Stimulated activated CD8-positive, alpha-beta memory T cell treated with anti-CD3 and anti-CD28 coated beads, Interleukin-15, amount 100 ng/mL, for 48 hours (primary cell): ENCODE data around the gene PAIP2B.
"Not testable (repeated sequence)": the region's sequence is repeated elsewhere in the genome, so short reads cannot be mapped to it uniquely, and the experiment has no call there.

ENCODE experiments used
- DNase-seq, 2 donors: peaks; one replicate each; pipeline ENCODE4 v3.0.0-alpha.2; 2020; ENCODE audit warnings: low read depth in 2 of 2

The PAIP2B gene

GRCh38 chr2:71226965-71227560, at the start of gene PAIP2B:
TSS of gene PAIP2B (minus strand) at chr2:71227103. CDS start at chr2:71202589, 24,514 bp downstream.
- DNase-seq: peak; percentile 95

- DNase-seq: no peak
Measured at GRCh38 chr2:71275939-71276310, 49.0 kb upstream of the PAIP2B start.

GRCh38 chr2:71269511-71270090, 42.7 kb upstream of the PAIP2B start:
- DNase-seq: no peak

- DNase-seq: no peak
Measured at GRCh38 chr2:71263386-71263785, 36.5 kb upstream of the PAIP2B start.

GRCh38 chr2:71261534-71261933, 34.6 kb upstream of the PAIP2B start:
- DNase-seq: no peak

- DNase-seq: no peak
Measured at GRCh38 chr2:71256421-71256820, 29.5 kb upstream of the PAIP2B start.

- DNase-seq: no peak
Measured at GRCh38 chr2:71254776-71255175, 27.9 kb upstream of the PAIP2B start.

GRCh38 chr2:71254078-71254477, 27.2 kb upstream of the PAIP2B start:
- no peak for DNase-seq

GRCh38 chr2:71253476-71253875, 26.6 kb upstream of the PAIP2B start:
- no peak for DNase-seq

- DNase-seq: no peak
Measured at GRCh38 chr2:71252862-71253261, 26.0 kb upstream of the PAIP2B start.

- DNase-seq: no peak
Measured at GRCh38 chr2:71250935-71251334, 24.0 kb upstream of the PAIP2B start.

- no peak for DNase-seq
Measured at GRCh38 chr2:71244302-71244660, 17.4 kb upstream of the PAIP2B start.

- no peak for DNase-seq
Measured at GRCh38 chr2:71243634-71244301, 16.9 kb upstream of the PAIP2B start.

GRCh38 chr2:71240794-71241193, 13.9 kb upstream of the PAIP2B start:
- no peak for DNase-seq

- DNase-seq: no peak
Measured at GRCh38 chr2:71238089-71238488, 11.2 kb upstream of the PAIP2B start.

- DNase-seq: no peak
Measured at GRCh38 chr2:71235930-71236587, 9.2 kb upstream of the PAIP2B start.

- DNase-seq: not testable (repeated sequence)
Measured at GRCh38 chr2:71233072-71233471, 6.2 kb upstream of the PAIP2B start.

- no peak for DNase-seq
Measured at GRCh38 chr2:71226096-71226964, 573 bp downstream of the PAIP2B start.

GRCh38 chr2:71224935-71225334, 2.0 kb downstream of the PAIP2B start:
- DNase-seq: no peak

- no peak for DNase-seq
Measured at GRCh38 chr2:71224457-71224856, 2.4 kb downstream of the PAIP2B start.

GRCh38 chr2:71223767-71224333, 3.1 kb downstream of the PAIP2B start:
- DNase-seq: no peak

- no peak for DNase-seq
Measured at GRCh38 chr2:71220743-71221142, 6.2 kb downstream of the PAIP2B start.
